ENCODE results near the gene CEP152. TPM values are rescaled to one million over a fixed set of nuclear protein-coding genes. Genes with fewer than 3 reads are reported as not detected.

CEP152 gene
- total RNA-seq, 1 donor from 2014 or later: 191 TPM

DNA sequence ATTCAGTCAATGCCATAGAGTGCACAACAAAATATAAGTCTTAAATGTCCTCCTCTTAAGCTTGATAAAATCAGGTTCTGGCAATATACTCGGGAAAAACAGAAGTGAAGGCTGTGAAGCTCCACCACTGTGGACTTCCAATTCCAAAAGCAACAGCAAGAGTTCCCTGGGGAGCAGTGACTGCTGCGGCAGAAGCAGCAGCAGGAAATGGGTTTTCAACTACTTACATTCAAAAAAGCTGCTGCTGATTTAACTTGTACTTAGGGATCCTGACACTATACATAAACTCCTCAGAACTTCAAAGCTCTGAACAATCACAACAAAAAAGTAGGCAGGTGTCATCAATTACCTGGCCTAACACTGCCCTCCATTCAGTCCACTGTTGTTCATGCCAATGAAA lies 4.7 kb downstream of the CEP152 start:
- no peak for DNase-seq (ENCODE audit: low spot score)
- H3K27ac Mint-ChIP-seq: no peak overlapping the region
- peaks cover 14% of the 10 kb centered on the region for H3K4me1 Mint-ChIP-seq
- Histone ChIP-seq H3K79me2 (ENCODE audit: low read depth) (peaks cover 87% of the 10 kb centered on the region), H3K4me3 (no peak overlapping the region), H3K27ac (no peak overlapping the region), H3K4me2 (no peak overlapping the region), H3F3A (ENCODE audit: low read depth) (no peaks in the 10 kb centered on the region), H3K4me1 (peaks cover 16% of the 10 kb centered on the region), H3K36me3 (no peaks in the 10 kb centered on the region), H3K9me3 (ENCODE audit: low read depth) (no peaks in the 10 kb centered on the region), H3K9ac (no peak overlapping the region), H4K20me1 (ENCODE audit: low read depth) (no peaks in the 10 kb centered on the region), H2AFZ (replicated peaks) (no peak overlapping the region), H3K27me3 (no peaks in the 10 kb centered on the region)
- peaks cover 2% of the 10 kb centered on the region for H3K36me3 Mint-ChIP-seq
- no peak overlapping the region for H3K4me3 Mint-ChIP-seq
- TF ChIP-seq, protein P1, sequence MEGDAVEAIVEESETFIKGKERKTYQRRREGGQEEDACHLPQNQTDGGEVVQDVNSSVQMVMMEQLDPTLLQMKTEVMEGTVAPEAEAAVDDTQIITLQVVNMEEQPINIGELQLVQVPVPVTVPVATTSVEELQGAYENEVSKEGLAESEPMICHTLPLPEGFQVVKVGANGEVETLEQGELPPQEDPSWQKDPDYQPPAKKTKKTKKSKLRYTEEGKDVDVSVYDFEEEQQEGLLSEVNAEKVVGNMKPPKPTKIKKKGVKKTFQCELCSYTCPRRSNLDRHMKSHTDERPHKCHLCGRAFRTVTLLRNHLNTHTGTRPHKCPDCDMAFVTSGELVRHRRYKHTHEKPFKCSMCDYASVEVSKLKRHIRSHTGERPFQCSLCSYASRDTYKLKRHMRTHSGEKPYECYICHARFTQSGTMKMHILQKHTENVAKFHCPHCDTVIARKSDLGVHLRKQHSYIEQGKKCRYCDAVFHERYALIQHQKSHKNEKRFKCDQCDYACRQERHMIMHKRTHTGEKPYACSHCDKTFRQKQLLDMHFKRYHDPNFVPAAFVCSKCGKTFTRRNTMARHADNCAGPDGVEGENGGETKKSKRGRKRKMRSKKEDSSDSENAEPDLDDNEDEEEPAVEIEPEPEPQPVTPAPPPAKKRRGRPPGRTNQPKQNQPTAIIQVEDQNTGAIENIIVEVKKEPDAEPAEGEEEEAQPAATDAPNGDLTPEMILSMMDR (IDR thresholded peaks at IDR 0.05): no peak
- TF ChIP-seq EZH2phosphoT487 (IDR thresholded peaks at IDR 0.05) (no peak), EZH2 (IDR thresholded peaks at IDR 0.05) (no peak)
- no peaks in the 10 kb centered on the region for H3K27me3 Mint-ChIP-seq (ENCODE audit: insufficient read depth, low read depth)
- H3K9me3 Mint-ChIP-seq: no peaks in the 10 kb centered on the region

DNA sequence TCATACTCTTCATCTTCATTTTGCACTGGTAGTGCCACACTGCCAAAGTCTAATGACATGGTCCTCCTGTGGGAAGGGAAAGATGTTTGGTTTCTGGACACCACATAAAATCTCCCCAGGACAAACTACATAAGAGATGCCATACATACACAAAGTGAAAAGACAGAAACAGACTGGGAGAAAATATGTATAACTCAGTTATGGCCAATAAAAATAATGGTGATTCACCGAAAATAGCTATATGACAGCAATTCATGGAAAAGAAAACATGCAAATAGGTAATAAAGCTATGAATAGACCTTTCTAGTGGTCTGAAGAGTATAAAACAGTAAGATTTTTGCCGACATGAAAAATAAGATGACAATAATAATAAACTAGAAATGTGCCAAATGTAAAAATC lies 5.3 kb downstream of the CEP152 start:
- Histone ChIP-seq H2AFZ (replicated peaks) (no peak overlapping the region), H4K20me1 (ENCODE audit: low read depth) (no peaks in the 10 kb centered on the region), H3K4me2 (no peak overlapping the region), H3K4me3 (no peak overlapping the region), H3K9me3 (ENCODE audit: low read depth) (no peaks in the 10 kb centered on the region), H3K36me3 (no peaks in the 10 kb centered on the region), H3F3A (ENCODE audit: low read depth) (no peaks in the 10 kb centered on the region), H3K9ac (no peak overlapping the region), H3K4me1 (peaks cover 21% of the 10 kb centered on the region), H3K27ac (no peak overlapping the region), H3K79me2 (ENCODE audit: low read depth) (peaks cover 91% of the 10 kb centered on the region), H3K27me3 (no peaks in the 10 kb centered on the region)
- Mint-ChIP-seq H3K4me3 (no peak overlapping the region), H3K27ac (no peak overlapping the region), H3K36me3 (peaks cover 2% of the 10 kb centered on the region), H3K9me3 (no peaks in the 10 kb centered on the region), H3K4me1 (peaks cover 20% of the 10 kb centered on the region), H3K27me3 (ENCODE audit: insufficient read depth, low read depth) (no peaks in the 10 kb centered on the region)
- DNase-seq (ENCODE audit: low spot score): no peak
- TF ChIP-seq EZH2phosphoT487 (IDR thresholded peaks at IDR 0.05) (no peak), EZH2 (IDR thresholded peaks at IDR 0.05) (no peak)
- TF ChIP-seq, protein P1 (IDR thresholded peaks at IDR 0.05): no peak

DNA sequence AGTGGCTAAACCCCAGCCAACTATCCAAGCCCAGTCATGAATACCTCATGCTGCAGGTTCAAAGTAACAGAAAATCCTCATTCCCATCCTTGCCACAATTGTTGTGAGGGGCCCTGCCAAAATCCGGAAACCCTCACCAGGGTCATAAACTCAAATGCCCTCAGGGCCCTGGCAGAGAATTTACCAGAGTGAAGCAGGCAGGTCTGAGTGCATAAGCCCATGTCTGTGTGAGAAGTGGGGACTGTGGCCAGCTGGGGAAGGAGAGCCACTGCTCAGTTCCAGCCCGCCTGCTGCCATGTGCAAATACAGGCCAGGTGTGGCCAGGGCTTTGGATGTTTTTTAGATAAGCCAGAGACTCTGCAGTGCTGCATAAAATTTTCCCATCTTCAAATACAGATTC lies 7.0 kb downstream of the CEP152 start:
- Mint-ChIP-seq H3K27ac (no peak overlapping the region), H3K4me1 (peaks cover 25% of the 10 kb centered on the region), H3K27me3 (ENCODE audit: insufficient read depth, low read depth) (no peaks in the 10 kb centered on the region), H3K9me3 (no peaks in the 10 kb centered on the region), H3K4me3 (no peak overlapping the region), H3K36me3 (peaks cover 2% of the 10 kb centered on the region)
- Histone ChIP-seq H2AFZ (replicated peaks) (no peak overlapping the region), H3K4me2 (no peak overlapping the region), H3K27me3 (no peaks in the 10 kb centered on the region), H3K4me1 (peaks cover 31% of the 10 kb centered on the region), H3K27ac (no peak overlapping the region), H4K20me1 (ENCODE audit: low read depth) (no peaks in the 10 kb centered on the region), H3K9ac (no peak overlapping the region), H3K4me3 (no peak overlapping the region), H3K36me3 (no peaks in the 10 kb centered on the region), H3F3A (ENCODE audit: low read depth) (no peaks in the 10 kb centered on the region), H3K9me3 (ENCODE audit: low read depth) (no peaks in the 10 kb centered on the region), H3K79me2 (ENCODE audit: low read depth) (peaks cover 91% of the 10 kb centered on the region)
- TF ChIP-seq EZH2 (IDR thresholded peaks at IDR 0.05) (no peak), EZH2phosphoT487 (IDR thresholded peaks at IDR 0.05) (no peak)
- TF ChIP-seq, protein P1 (IDR thresholded peaks at IDR 0.05): no peak
- DNase-seq (ENCODE audit: low spot score): no peak

All from neural progenitor cell (in vitro differentiated cells).